Measurements from ENCODE around the gene ARHGEF37. TPM values are rescaled to one million over a fixed set of nuclear protein-coding genes. Genes with fewer than 3 reads are reported as not detected.
A peak's percentile ranks its signal among the peaks of the same experiment; 100 is the strongest.

The ARHGEF37 gene
- total and polyA plus RNA-seq, 2 donors (not counting 1 experiment from before 2014, with no cell fraction given), result 0.31 to 5.3 TPM

GRCh38 chr5:149576021-149576420 is 5.3 kb upstream of the ARHGEF37 start:
- Histone ChIP-seq H3K27me3 (ENCODE audit: control insufficient read depth, insufficient read depth, low read length) (no peaks in the 10 kb centered on the region), H3K9ac (ENCODE audit: insufficient read depth, low read length) (no peak overlapping the region), H3K79me2 (ENCODE audit: control insufficient read depth, insufficient read depth, low read length) (no peaks in the 10 kb centered on the region), H3K4me1 (ENCODE audit: control insufficient read depth, extremely low read depth, insufficient read depth, low read length) (peaks cover 3% of the 10 kb centered on the region), H3K27ac (ENCODE audit: insufficient read depth, low read length) (no peak overlapping the region), H4K20me1 (ENCODE audit: control insufficient read depth, extremely low read depth, insufficient read depth, low read length) (no peaks in the 10 kb centered on the region), H3K4me2 (ENCODE audit: extremely low read depth, insufficient read depth, low read length) (no peak overlapping the region), H2AFZ (ENCODE audit: low read length) (no peak overlapping the region), H3K36me3 (ENCODE audit: control insufficient read depth, insufficient read depth, low read length) (no peaks in the 10 kb centered on the region), H3K4me3 (replicated peaks in 1 of 4; ENCODE audit: control extremely low read depth in 1 of 4, insufficient read depth in 1 of 4, low read depth in 3 of 4, low read length in 4 of 4) (no peak overlapping the region), H3K9me3 (ENCODE audit: control insufficient read depth, insufficient read depth, low read depth, low read length) (no peaks in the 10 kb centered on the region)
- no peak for TF ChIP-seq EZH2 (IDR thresholded peaks at IDR 0.05; ENCODE audit: low read length, missing control alignments)
- DNase-seq (ENCODE audit: low read depth in 2 of 2), result no peak

GRCh38 chr5:149578896-149579295 is 2.4 kb upstream of the ARHGEF37 start:
- Histone ChIP-seq H3K36me3 (ENCODE audit: control insufficient read depth, insufficient read depth, low read length) (no peaks in the 10 kb centered on the region), H3K27me3 (ENCODE audit: control insufficient read depth, insufficient read depth, low read length) (no peaks in the 10 kb centered on the region), H4K20me1 (ENCODE audit: control insufficient read depth, extremely low read depth, insufficient read depth, low read length) (no peaks in the 10 kb centered on the region), H3K79me2 (ENCODE audit: control insufficient read depth, insufficient read depth, low read length) (no peaks in the 10 kb centered on the region), H3K9ac (ENCODE audit: insufficient read depth, low read length) (no peak overlapping the region), H3K27ac (ENCODE audit: insufficient read depth, low read length) (no peak overlapping the region), H2AFZ (ENCODE audit: low read length) (no peak overlapping the region), H3K4me2 (ENCODE audit: extremely low read depth, insufficient read depth, low read length) (no peak overlapping the region), H3K4me3 (replicated peaks in 1 of 4; ENCODE audit: control extremely low read depth in 1 of 4, insufficient read depth in 1 of 4, low read depth in 3 of 4, low read length in 4 of 4) (no peak overlapping the region), H3K4me1 (ENCODE audit: control insufficient read depth, extremely low read depth, insufficient read depth, low read length) (peaks cover 7% of the 10 kb centered on the region), H3K9me3 (ENCODE audit: control insufficient read depth, insufficient read depth, low read depth, low read length) (no peaks in the 10 kb centered on the region)
- TF ChIP-seq EZH2 (IDR thresholded peaks at IDR 0.05; ENCODE audit: low read length, missing control alignments), result no peak
- TF ChIP-seq, protein P1, sequence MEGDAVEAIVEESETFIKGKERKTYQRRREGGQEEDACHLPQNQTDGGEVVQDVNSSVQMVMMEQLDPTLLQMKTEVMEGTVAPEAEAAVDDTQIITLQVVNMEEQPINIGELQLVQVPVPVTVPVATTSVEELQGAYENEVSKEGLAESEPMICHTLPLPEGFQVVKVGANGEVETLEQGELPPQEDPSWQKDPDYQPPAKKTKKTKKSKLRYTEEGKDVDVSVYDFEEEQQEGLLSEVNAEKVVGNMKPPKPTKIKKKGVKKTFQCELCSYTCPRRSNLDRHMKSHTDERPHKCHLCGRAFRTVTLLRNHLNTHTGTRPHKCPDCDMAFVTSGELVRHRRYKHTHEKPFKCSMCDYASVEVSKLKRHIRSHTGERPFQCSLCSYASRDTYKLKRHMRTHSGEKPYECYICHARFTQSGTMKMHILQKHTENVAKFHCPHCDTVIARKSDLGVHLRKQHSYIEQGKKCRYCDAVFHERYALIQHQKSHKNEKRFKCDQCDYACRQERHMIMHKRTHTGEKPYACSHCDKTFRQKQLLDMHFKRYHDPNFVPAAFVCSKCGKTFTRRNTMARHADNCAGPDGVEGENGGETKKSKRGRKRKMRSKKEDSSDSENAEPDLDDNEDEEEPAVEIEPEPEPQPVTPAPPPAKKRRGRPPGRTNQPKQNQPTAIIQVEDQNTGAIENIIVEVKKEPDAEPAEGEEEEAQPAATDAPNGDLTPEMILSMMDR (conservative IDR thresholded peaks at IDR 0.05 in 1 of 2, IDR thresholded peaks at IDR 0.05 in 1 of 2; ENCODE audit: low read depth in 1 of 2, low read length in 2 of 2), result no peak
- DNase-seq (ENCODE audit: low read depth in 2 of 2), result no peak

- no peak for DNase-seq (ENCODE audit: low read depth in 2 of 2)
- H3K27ac ChIP-seq (ENCODE audit: insufficient read depth, low read length), result no peak overlapping the region
- no peaks in the 10 kb centered on the region for H3K9me3 ChIP-seq (ENCODE audit: control insufficient read depth, insufficient read depth, low read depth, low read length)
- H3K4me2 ChIP-seq (ENCODE audit: extremely low read depth, insufficient read depth, low read length), result peak overlapping the region; percentile 90
- H3K79me2 ChIP-seq (ENCODE audit: control insufficient read depth, insufficient read depth, low read length), result no peaks in the 10 kb centered on the region
- H3K36me3 ChIP-seq (ENCODE audit: control insufficient read depth, insufficient read depth, low read length), result no peaks in the 10 kb centered on the region
- TF ChIP-seq, protein P1 (conservative IDR thresholded peaks at IDR 0.05 in 1 of 2, IDR thresholded peaks at IDR 0.05 in 1 of 2; ENCODE audit: low read depth in 1 of 2, low read length in 2 of 2), result no peak
- TF ChIP-seq EZH2 (IDR thresholded peaks at IDR 0.05; ENCODE audit: low read length, missing control alignments), result no peak
- no peak overlapping the region for H3K9ac ChIP-seq (ENCODE audit: insufficient read depth, low read length)
- peaks cover 7% of the 10 kb centered on the region for H3K4me1 ChIP-seq (ENCODE audit: control insufficient read depth, extremely low read depth, insufficient read depth, low read length)
- H2AFZ ChIP-seq (ENCODE audit: low read length), result peak overlapping the region; percentile 71
- H3K27me3 ChIP-seq (ENCODE audit: control insufficient read depth, insufficient read depth, low read length), result no peaks in the 10 kb centered on the region
- H3K4me3 ChIP-seq (replicated peaks in 1 of 4; ENCODE audit: control extremely low read depth in 1 of 4, insufficient read depth in 1 of 4, low read depth in 3 of 4, low read length in 4 of 4), result peak overlapping the region; percentile 20 to 58 (median 46)
- H4K20me1 ChIP-seq (ENCODE audit: control insufficient read depth, extremely low read depth, insufficient read depth, low read length), result no peaks in the 10 kb centered on the region
Observed at GRCh38 chr5:149580808-149581191, 498 bp upstream of the ARHGEF37 start.

All from fibroblast of lung (primary cell).